SK-N-SH (cell line): Measurements from ENCODE around the gene NLRP9. TPM values are rescaled to one million over a fixed set of nuclear protein-coding genes. Genes with fewer than 3 reads are reported as not detected.

ENCODE experiments used
- CTCF ChIA-PET: fragments of 300-600, 350-600 bp; formaldehyde crosslinking; extraction: SDS; loops from one replicate; lab custom pipeline; 2021; lab: Yijun Ruan, JAX
- POLR2A ChIA-PET: fragments of 350-600 bp; sonication (Branson Sonifier 250); formaldehyde crosslinking; extraction: SDS; loops from one replicate; lab custom pipeline; 2020; ENCODE audit warnings: antibody characterized with exemption, inconsistent platforms; lab: Yijun Ruan, JAX
- DNase-seq: peaks from one replicate; pipeline ENCODE4 v3.0.0; 2012
- H2AFZ ChIP-seq: fragments of 200-600 bp; sonication (generic); 2 replicates; pipeline ENCODE4 v1.8.1; 2016; ENCODE audit warnings: antibody characterized with exemption, mild to moderate bottlenecking, low read depth
- H3F3A ChIP-seq: fragments of 200-600 bp; sonication (generic); replicated peaks from 2 replicates; pipeline ENCODE3; 2016; ENCODE audit warnings: antibody characterized with exemption, mild to moderate bottlenecking; ENCODE audit not compliant: insufficient read depth
- H3K27ac ChIP-seq, 2 experiments: fragments of 200-500 bp in 1 of 2; fragments of 200-600 bp in 1 of 2; sonication (Bioruptor generic) in 1 of 2; sonication (generic), shearing (Covaris generic) in 1 of 2; 2 replicates each; pipeline versions ENCODE4 v1.5.1 to v1.6.1; 2014 to 2016; ENCODE audit warnings: low read depth in 2 of 2, inconsistent platforms in 1 of 2, low read length in 1 of 2, mild to moderate bottlenecking in 1 of 2, mixed read lengths in 1 of 2
- H3K27me3 ChIP-seq: fragments of 200-600 bp; sonication (generic), shearing (Covaris generic); 2 replicates; pipeline ENCODE4 v1.6.1; 2016; ENCODE audit warnings: mixed run types; ENCODE audit not compliant: insufficient read depth
- H3K36me3 ChIP-seq, 2 experiments: fragments of 200-500 bp in 1 of 2; fragments of 200-600 bp in 1 of 2; sonication (Bioruptor generic) in 1 of 2; sonication (generic) in 1 of 2; replicated peaks in 1 of 2; 2 replicates each; pipeline versions ENCODE3 to v1.5.1; 2014 to 2016; ENCODE audit warnings: low read length in 1 of 2, mild to moderate bottlenecking in 1 of 2; ENCODE audit not compliant: insufficient read depth in 2 of 2, control insufficient read depth in 1 of 2
- H3K4me1 ChIP-seq, 2 experiments: fragments of 200-500 bp in 1 of 2; fragments of 200-600 bp in 1 of 2; sonication (Bioruptor generic) in 1 of 2; sonication (generic), shearing (Covaris generic) in 1 of 2; 2 replicates each; pipeline versions ENCODE4 v1.5.1 to v1.6.1; 2014 to 2016; ENCODE audit warnings: low read depth in 1 of 2, low read length in 1 of 2, mixed run types in 1 of 2; ENCODE audit not compliant: insufficient read depth in 2 of 2, control insufficient read depth in 1 of 2
- H3K4me2 ChIP-seq: fragments of 200-600 bp; sonication (generic), shearing (Covaris generic); 2 replicates; pipeline ENCODE4 v1.6.1; 2017; ENCODE audit warnings: mixed run types
- H3K4me3 ChIP-seq, 2 experiments: fragments of 200-500 bp in 1 of 2; fragments of 200-600 bp in 1 of 2; sonication (Bioruptor generic) in 1 of 2; sonication (generic), shearing (Covaris generic) in 1 of 2; 2 replicates each; pipeline versions ENCODE4 v1.5.1 to v1.8.1; 2014 to 2016; ENCODE audit warnings: low read depth in 2 of 2, inconsistent platforms in 1 of 2, low read length in 1 of 2, mild to moderate bottlenecking in 1 of 2, mixed read lengths in 1 of 2, moderate library complexity in 1 of 2
- H3K79me2 ChIP-seq: fragments of 200-600 bp; sonication (generic); 2 replicates; pipeline ENCODE4 v1.8.1; 2017; ENCODE audit warnings: mild to moderate bottlenecking; ENCODE audit not compliant: insufficient read depth
- H3K9ac ChIP-seq: fragments of 200-600 bp; sonication (generic); 2 replicates; pipeline ENCODE4 v1.6.1; 2017; ENCODE audit warnings: mixed run types
- H3K9me2 ChIP-seq: fragments of 200-600 bp; sonication (generic); 2 replicates; pipeline ENCODE4 v1.6.1; 2017; ENCODE audit warnings: mixed run types
- H3K9me3 ChIP-seq: fragments of 200-600 bp; sonication (generic); 2 replicates; pipeline ENCODE4 v1.6.1; 2017; ENCODE audit warnings: mixed run types, mild to moderate bottlenecking, moderate library complexity
- H4K20me1 ChIP-seq: fragments of 200-600 bp; sonication (generic); 2 replicates; pipeline ENCODE4 v1.6.1; 2017; ENCODE audit warnings: mild to moderate bottlenecking, mixed run types; ENCODE audit not compliant: insufficient read depth
- CHD2 ChIP-seq: fragments of 150-350 bp; IDR thresholded peaks from 2 replicates; pipeline ENCODE4 v1.6.1; 2018; ENCODE audit warnings: low read length; ENCODE audit not compliant: partially characterized antibody
- CTCF ChIP-seq: fragments of 200-600 bp; sonication (generic); IDR thresholded peaks from 2 replicates; pipeline ENCODE4 v1.6.1; 2017; ENCODE audit warnings: antibody characterized with exemption, mild to moderate bottlenecking, moderate library complexity
- ELF1 ChIP-seq: IDR thresholded peaks from 2 replicates; pipeline ENCODE4 v1.4.0; 2012
- EP300 ChIP-seq, 2 experiments: IDR thresholded peaks; 2 replicates each; pipeline versions ENCODE4 v1.4.0 to v1.6.1; 2012; ENCODE audit warnings: borderline replicate concordance in 1 of 2, low read depth in 1 of 2, low read length in 1 of 2
- FOXM1 ChIP-seq: IDR thresholded peaks from 2 replicates; pipeline ENCODE4 v1.4.0; 2012; ENCODE audit warnings: low read depth, mild to moderate bottlenecking
- IRF3 ChIP-seq: fragments of 150-350 bp; IDR thresholded peaks from 2 replicates; pipeline ENCODE4 v1.6.1; 2016; ENCODE audit warnings: mild to moderate bottlenecking, low read depth, low read length
- NFIC ChIP-seq: IDR thresholded peaks from 2 replicates; pipeline ENCODE4 v1.4.0; 2012; ENCODE audit warnings: borderline replicate concordance
- PBX3 ChIP-seq: IDR thresholded peaks from 2 replicates; pipeline ENCODE4; 2012
- RAD21 ChIP-seq: IDR thresholded peaks from 2 replicates; pipeline ENCODE4 v1.6.1; 2012; ENCODE audit warnings: mild to moderate bottlenecking, low read length
- RCOR1 ChIP-seq: fragments of 150-350 bp; IDR thresholded peaks from 2 replicates; pipeline ENCODE4 v1.6.1; 2017; ENCODE audit warnings: antibody characterized with exemption, low read length
- TCF12 ChIP-seq: IDR thresholded peaks from 2 replicates; pipeline ENCODE4 v1.4.0; 2012
- USF2 ChIP-seq: fragments of 150-350 bp; IDR thresholded peaks from 2 replicates; pipeline ENCODE4 v1.6.1; 2017; ENCODE audit warnings: antibody characterized with exemption, low read length, low read depth, borderline replicate concordance
- YY1 ChIP-seq: IDR thresholded peaks from 2 replicates; pipeline ENCODE4 v1.4.0; 2012; ENCODE audit warnings: low read depth, mild to moderate bottlenecking
- ZBTB33 ChIP-seq: IDR thresholded peaks from 2 replicates; pipeline ENCODE4 v1.4.0; 2012; ENCODE audit warnings: low read depth, borderline replicate concordance
- WGBS: methylation state at CpG from one replicate; pipeline ENCODE4 v1.1.6; 2017; ENCODE audit warnings: low lambda C conversion rate; 5-methylcytosine and 5-hydroxymethylcytosine counted together
- polyA plus RNA-seq, 3 experiments: library from polyadenylated mRNA; depleted of rRNA; stranded (reverse); fragments of >200 nt; gene quantifications; 2 replicates each; pipeline ENCODE4 v1.2.3, GENCODE V29; 2012

Gene NLRP9
- polyA plus RNA-seq, 1 of the 3 experiments (the other 2 are of a cell fraction) = not detected

GRCh38 chr19:55720214-55720746, 17.9 kb downstream of the NLRP9 start:
- POLR2A ChIA-PET = no interaction called here
- CTCF ChIA-PET = no interaction called here
- H3K79me2 ChIP-seq = no peaks in the 10 kb centered on the region

More at GRCh38 chr19:55720214-55720746, 17.9 kb downstream of the NLRP9 start:
- H3K27ac ChIP-seq = no peak overlapping the region
- H3K4me1 ChIP-seq = no peaks in the 10 kb centered on the region
- H3K9me2 ChIP-seq = no peaks in the 10 kb centered on the region
- H4K20me1 ChIP-seq = no peaks in the 10 kb centered on the region
- H3K36me3 ChIP-seq = no peaks in the 10 kb centered on the region
- no peak for TF ChIP-seq YY1
- TF ChIP-seq PBX3 = no peak
- no peak for TF ChIP-seq TCF12
- no peak for TF ChIP-seq USF2
- TF ChIP-seq ZBTB33 = no peak
- TF ChIP-seq FOXM1 = no peak
- TF ChIP-seq CTCF = no peak
- TF ChIP-seq RCOR1 = no peak
- no peak for TF ChIP-seq ELF1
- TF ChIP-seq EP300 (IDR thresholded peaks at IDR 0.05; ENCODE audit: borderline replicate concordance in 1 of 2, low read depth in 1 of 2, low read length in 1 of 2) = no peak
- TF ChIP-seq CHD2 = no peak
- TF ChIP-seq RAD21 = no peak
- TF ChIP-seq NFIC = no peak
- no peak for TF ChIP-seq IRF3
- no peak overlapping the region for H3K9ac ChIP-seq
- 0% methylated on average over 5 of the region's 5 CpGs for WGBS
- no peak overlapping the region for H3K4me2 ChIP-seq
- DNase-seq = no peak
- peaks cover 49% of the 10 kb centered on the region; the same call in 1 of the 2 replicates for H3K27me3 ChIP-seq
- no peaks in the 10 kb centered on the region for H3F3A ChIP-seq
- H3K9me3 ChIP-seq = no peaks in the 10 kb centered on the region
- no peak overlapping the region for H2AFZ ChIP-seq
- H3K4me3 ChIP-seq = no peak overlapping the region
